Naive B cell (primary cell): ENCODE data around the gene TCP1. TPM values are rescaled to one million over a fixed set of nuclear protein-coding genes. Genes with fewer than 3 reads are reported as not detected.
"Not testable (repeated sequence)": the region's sequence is repeated elsewhere in the genome, so short reads cannot be mapped to it uniquely, and the experiment has no call there.

ENCODE experiments used
- ATAC-seq, 2 donors: fragments of 150-1000 bp; cut with Tn5 transposase; 2 replicates each; pipeline ENCODE4 v1.10.0; 2021; ENCODE audit warnings: low read depth in 2 of 2, mild to moderate bottlenecking in 2 of 2, moderate library complexity in 2 of 2
- DNase-seq: peaks from one replicate; pipeline ENCODE4 v3.0.0; 2022
- H3K27ac Mint-ChIP-seq, 6 donors: one replicate each; pipeline ENCODE4 v1.8.0; 2020 to 2022; ENCODE audit warnings: mild to moderate bottlenecking in 6 of 6, mixed read lengths in 6 of 6, moderate library complexity in 5 of 6, inconsistent platforms in 2 of 6
- H3K27me3 Mint-ChIP-seq, 3 donors: one replicate each; pipeline ENCODE4 v1.8.0; 2021 to 2022; ENCODE audit warnings: mixed read lengths in 3 of 3, mild to moderate bottlenecking in 1 of 3
- H3K36me3 Mint-ChIP-seq, 2 donors: one replicate each; pipeline ENCODE4 v1.8.0; 2020 to 2022; ENCODE audit warnings: mixed read lengths in 2 of 2, inconsistent platforms in 1 of 2, mild to moderate bottlenecking in 1 of 2
- H3K4me1 Mint-ChIP-seq, 3 donors: one replicate each; pipeline ENCODE4 v1.8.0; 2020 to 2022; ENCODE audit warnings: mixed read lengths in 3 of 3, inconsistent platforms in 1 of 3, mild to moderate bottlenecking in 1 of 3, moderate library complexity in 1 of 3
- H3K4me3 Mint-ChIP-seq, 8 donors: one replicate each; pipeline ENCODE4 v1.8.0; 2020 to 2022; ENCODE audit warnings: mild to moderate bottlenecking in 8 of 8, mixed read lengths in 8 of 8, moderate library complexity in 8 of 8, inconsistent platforms in 2 of 8
- H3K9me3 Mint-ChIP-seq, 7 donors: one replicate each; pipeline ENCODE4 v1.8.0; 2020 to 2022; ENCODE audit warnings: mixed read lengths in 7 of 7, mild to moderate bottlenecking in 5 of 7, inconsistent platforms in 2 of 7, moderate library complexity in 1 of 7
- polyA plus RNA-seq, 6 donors: library from polyadenylated mRNA; unstranded; fragments of 300-500 nt; fragmentation: Illumina TruSeq; gene quantifications; one replicate each; pipeline ENCODE4 v1.2.3, GENCODE V29; 2021; ENCODE audit warnings: low read depth in 6 of 6

The TCP1 gene
- polyA plus RNA-seq, 6 donors from 2014 or later: 69.6 to 86.2 (median 73.3) TPM

DNA sequence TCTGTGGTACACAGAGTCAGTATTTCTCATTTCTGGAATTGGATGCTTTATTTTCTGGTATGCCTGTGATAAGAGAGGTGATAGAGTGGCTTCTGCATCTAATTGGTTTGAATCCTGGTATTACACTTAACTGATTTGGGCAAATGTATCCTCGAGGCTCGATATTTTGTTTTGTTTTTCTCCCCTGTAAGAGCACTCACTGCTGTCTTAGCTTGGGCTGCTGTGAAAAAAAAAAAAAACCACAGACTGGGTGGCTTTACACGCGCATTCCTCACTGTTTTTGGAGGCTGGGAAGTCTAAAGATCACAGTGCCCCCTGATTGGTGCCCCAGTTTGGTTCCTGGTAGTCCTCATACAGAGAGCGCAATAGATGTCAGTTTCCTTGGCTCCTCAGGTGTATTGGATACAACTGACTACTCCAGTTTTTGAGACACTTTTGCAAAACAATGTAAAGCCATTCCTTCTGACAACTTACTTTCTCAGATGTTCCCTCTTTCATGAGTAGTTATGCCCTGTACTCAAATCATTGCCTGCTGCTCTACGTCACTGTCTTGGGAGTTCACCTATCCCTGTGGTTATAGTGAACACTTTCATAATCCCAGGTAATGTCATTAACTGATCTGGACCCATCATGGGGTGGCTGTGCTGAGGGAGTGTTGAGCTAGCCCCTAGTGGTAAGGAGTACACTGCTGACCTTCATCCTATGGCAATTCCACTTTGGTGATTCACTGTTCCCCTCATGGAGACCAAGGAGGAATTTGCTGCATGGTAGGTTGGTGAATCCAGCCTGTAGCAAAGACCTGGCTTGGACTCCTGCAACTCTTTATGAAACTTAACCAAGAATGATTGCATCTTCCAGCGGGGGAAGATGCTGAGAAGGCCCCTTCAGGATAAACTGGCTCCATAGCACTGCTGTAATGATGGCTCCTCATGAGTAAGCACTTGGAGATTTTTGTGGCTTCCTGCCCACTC lies 31.1 kb downstream of the TCP1 start:
- Mint-ChIP-seq H3K4me3 (peak overlapping the region in 4 of 8 donors; percentile 5 to 69 (median 60)), H3K4me1 (peaks cover 22 to 32% (median 23%) of the 10 kb centered on the region in 3 donors), H3K27ac (peak overlapping the region in 5 of 6 donors; percentile 21 to 81 (median 54)), H3K27me3 (no peaks in the 10 kb centered on the region), H3K9me3 (no peaks in the 10 kb centered on the region), H3K36me3 (peaks cover 0 to 13% of the 10 kb centered on the region in 2 donors)
- DNase-seq (no peak), ATAC-seq (no peak)

- H3K4me3 Mint-ChIP-seq: no peak overlapping the region
- DNase-seq (no peak), ATAC-seq (no peak)
- H3K27ac Mint-ChIP-seq: no peak overlapping the region
- no peaks in the 10 kb centered on the region for H3K9me3 Mint-ChIP-seq
- peaks cover 0 to 16% of the 10 kb centered on the region in 2 donors for H3K36me3 Mint-ChIP-seq
- peaks cover 12 to 24% (median 15%) of the 10 kb centered on the region in 3 donors for H3K4me1 Mint-ChIP-seq
- no peaks in the 10 kb centered on the region for H3K27me3 Mint-ChIP-seq
Measured at GRCh38 chr6:159756508-159756907, 32.9 kb downstream of the TCP1 start.

GRCh38 chr6:159754959-159755914 lies 34.2 kb downstream of the TCP1 start:
- H3K4me3 Mint-ChIP-seq: peak overlapping the region in 1 of 8 donors; percentile 31
- peaks cover 0 to 16% of the 10 kb centered on the region in 2 donors for H3K36me3 Mint-ChIP-seq
- H3K9me3 Mint-ChIP-seq: no peaks in the 10 kb centered on the region
- ATAC-seq (no peak), DNase-seq (no peak)
- H3K4me1 Mint-ChIP-seq: peaks cover 0 to 13% (median 5%) of the 10 kb centered on the region in 3 donors
- no peaks in the 10 kb centered on the region for H3K27me3 Mint-ChIP-seq
- peak overlapping the region in 3 of 6 donors; percentile 38 to 88 (median 67) for H3K27ac Mint-ChIP-seq

DNA sequence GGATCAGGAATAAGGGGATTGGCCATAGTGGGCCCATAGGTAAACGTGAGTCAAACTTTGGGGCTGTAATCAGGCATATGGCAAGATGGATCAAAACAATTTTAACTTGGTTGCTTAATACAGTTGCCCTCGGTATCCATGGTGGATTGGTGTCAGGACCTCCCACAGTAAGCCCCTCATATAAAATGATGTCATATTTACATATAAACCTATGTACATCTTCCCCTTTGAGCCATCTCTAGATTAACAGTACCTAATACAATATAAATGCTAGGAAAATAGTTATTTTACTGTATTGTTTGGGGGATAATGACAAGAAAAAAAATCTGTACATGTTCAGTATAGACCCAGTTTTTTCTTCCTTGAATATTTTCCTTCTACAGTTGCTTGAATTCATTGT lies 35.0 kb downstream of the TCP1 start:
- no peak overlapping the region for H3K4me3 Mint-ChIP-seq
- peaks cover 0 to 21% of the 10 kb centered on the region in 2 donors for H3K36me3 Mint-ChIP-seq
- peaks cover 0 to 6% (median 0%) of the 10 kb centered on the region in 3 donors for H3K4me1 Mint-ChIP-seq
- no peaks in the 10 kb centered on the region for H3K27me3 Mint-ChIP-seq
- no peaks in the 10 kb centered on the region for H3K9me3 Mint-ChIP-seq
- ATAC-seq: no peak
- no peak for DNase-seq
- H3K27ac Mint-ChIP-seq: peak overlapping the region in 1 of 6 donors; percentile 15

GRCh38 chr6:159753081-159753872 lies 36.1 kb downstream of the TCP1 start:
- Mint-ChIP-seq H3K27me3 (no peaks in the 10 kb centered on the region), H3K9me3 (no peaks in the 10 kb centered on the region), H3K4me1 (peaks cover 0 to under 1% (median 0%) of the 10 kb centered on the region in 3 donors), H3K27ac (peak overlapping the region in 4 of 6 donors; percentile 29 to 54 (median 46)), H3K4me3 (no peak overlapping the region), H3K36me3 (peaks cover 0 to 23% of the 10 kb centered on the region in 2 donors)
- DNase-seq (no peak), ATAC-seq (no peak)

DNA sequence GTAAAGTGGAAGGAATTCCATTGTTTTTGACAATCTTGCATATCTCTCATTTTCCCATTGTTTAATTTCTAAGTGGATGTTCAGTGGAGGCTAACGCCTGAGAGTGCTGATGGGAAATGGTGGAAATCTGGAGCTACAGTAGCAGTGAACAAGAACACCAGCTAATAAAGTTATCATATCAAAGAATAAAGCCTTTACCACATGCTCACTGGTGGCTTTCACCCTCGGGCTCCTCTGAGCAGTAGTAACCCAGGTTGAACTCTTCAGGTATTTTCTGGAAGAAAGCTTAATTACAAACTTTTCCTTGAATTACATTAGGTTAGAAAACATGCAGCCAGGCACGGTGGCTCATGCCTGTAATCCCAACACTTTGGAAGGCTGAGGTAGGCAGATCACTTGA lies 38.0 kb downstream of the TCP1 start:
- no peak for DNase-seq
- no peaks in the 10 kb centered on the region for H3K9me3 Mint-ChIP-seq
- no peak overlapping the region for H3K4me3 Mint-ChIP-seq
- H3K27me3 Mint-ChIP-seq: no peaks in the 10 kb centered on the region
- H3K4me1 Mint-ChIP-seq: no peaks in the 10 kb centered on the region
- peaks cover 0 to 23% of the 10 kb centered on the region in 2 donors for H3K36me3 Mint-ChIP-seq
- ATAC-seq: no peak
- H3K27ac Mint-ChIP-seq: peak overlapping the region in 2 of 6 donors; percentile 31 to 33

- H3K4me1 Mint-ChIP-seq: peaks cover 0 to 12% (median 5%) of the 10 kb centered on the region in 3 donors
- not testable (repeated sequence) for H3K27me3 Mint-ChIP-seq, ATAC-seq, H3K27ac Mint-ChIP-seq, DNase-seq, H3K9me3 Mint-ChIP-seq, H3K4me3 Mint-ChIP-seq
- H3K36me3 Mint-ChIP-seq: peaks cover 15 to 22% of the 10 kb centered on the region in 2 donors
Measured at GRCh38 chr6:159748127-159748526, 41.3 kb downstream of the TCP1 start.

DNA sequence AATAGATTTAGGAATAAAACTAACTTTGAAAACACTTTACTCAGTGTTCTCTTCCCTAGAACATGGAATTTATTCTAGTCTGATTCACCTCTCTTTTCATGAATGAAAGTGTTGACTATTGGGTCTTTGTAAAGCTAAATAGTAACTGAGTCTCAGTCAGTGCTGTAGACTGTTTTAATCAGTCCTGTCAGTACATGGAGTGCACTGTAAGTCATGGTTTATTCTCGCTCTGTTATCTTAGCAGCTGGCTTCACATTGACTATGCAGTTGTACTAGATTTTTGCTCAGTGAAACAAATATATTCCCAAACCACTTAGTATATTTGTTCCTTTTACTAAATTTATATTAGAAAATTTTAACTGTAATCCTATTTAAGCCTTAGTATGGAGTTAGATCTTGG lies 42.6 kb downstream of the TCP1 start:
- Mint-ChIP-seq H3K9me3 (no peaks in the 10 kb centered on the region), H3K4me3 (no peak overlapping the region), H3K27me3 (no peaks in the 10 kb centered on the region), H3K36me3 (peaks cover 15 to 20% of the 10 kb centered on the region in 2 donors), H3K27ac (peak overlapping the region in 1 of 6 donors; percentile 47), H3K4me1 (peaks cover 0 to 12% (median 5%) of the 10 kb centered on the region in 3 donors)
- ATAC-seq: no peak
- no peak for DNase-seq

DNA sequence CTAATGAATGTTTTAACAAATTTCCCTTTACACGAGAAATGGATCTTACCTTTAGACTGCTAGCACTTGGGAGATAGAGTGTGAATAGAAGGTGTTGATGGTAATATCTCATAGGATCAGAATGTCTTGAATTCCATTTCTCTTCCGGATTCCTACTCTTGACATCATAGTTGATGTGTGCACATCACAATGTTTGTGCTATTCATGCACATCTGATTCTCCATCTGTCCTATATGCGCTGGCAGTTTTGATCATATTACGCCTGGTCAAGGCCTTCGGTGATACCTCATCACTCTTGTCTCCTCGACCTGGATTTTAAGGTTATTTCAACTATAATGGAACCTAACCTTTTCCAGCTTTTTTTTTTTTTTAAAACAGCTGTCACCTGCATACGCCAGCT lies 44.3 kb downstream of the TCP1 start:
- no peak for DNase-seq
- Mint-ChIP-seq H3K9me3 (no peaks in the 10 kb centered on the region), H3K4me1 (peaks cover 0 to 12% (median 9%) of the 10 kb centered on the region in 3 donors), H3K36me3 (peaks cover 15 to 30% of the 10 kb centered on the region in 2 donors), H3K4me3 (no peak overlapping the region), H3K27ac (peak overlapping the region in 2 of 6 donors; percentile 29 to 65), H3K27me3 (no peaks in the 10 kb centered on the region)
- ATAC-seq: no peak

GRCh38 chr6:159742165-159742564 lies 47.2 kb downstream of the TCP1 start:
- DNase-seq (no peak), ATAC-seq (no peak)
- H3K9me3 Mint-ChIP-seq: no peaks in the 10 kb centered on the region
- H3K4me1 Mint-ChIP-seq: peaks cover 6 to 22% (median 16%) of the 10 kb centered on the region in 3 donors
- no peak overlapping the region for H3K4me3 Mint-ChIP-seq
- H3K27ac Mint-ChIP-seq: peak overlapping the region in 1 of 6 donors; percentile 21
- H3K27me3 Mint-ChIP-seq: no peaks in the 10 kb centered on the region
- H3K36me3 Mint-ChIP-seq: peaks cover 15 to 25% of the 10 kb centered on the region in 2 donors

GRCh38 chr6:159739341-159739740 lies 50.1 kb downstream of the TCP1 start:
- no peaks in the 10 kb centered on the region for H3K9me3 Mint-ChIP-seq
- H3K36me3 Mint-ChIP-seq: peaks cover 0 to 16% of the 10 kb centered on the region in 2 donors
- H3K4me1 Mint-ChIP-seq: peaks cover 10 to 18% (median 15%) of the 10 kb centered on the region in 3 donors
- DNase-seq (no peak), ATAC-seq (no peak)
- H3K4me3 Mint-ChIP-seq: no peak overlapping the region
- H3K27ac Mint-ChIP-seq: no peak overlapping the region
- H3K27me3 Mint-ChIP-seq: no peaks in the 10 kb centered on the region

DNA sequence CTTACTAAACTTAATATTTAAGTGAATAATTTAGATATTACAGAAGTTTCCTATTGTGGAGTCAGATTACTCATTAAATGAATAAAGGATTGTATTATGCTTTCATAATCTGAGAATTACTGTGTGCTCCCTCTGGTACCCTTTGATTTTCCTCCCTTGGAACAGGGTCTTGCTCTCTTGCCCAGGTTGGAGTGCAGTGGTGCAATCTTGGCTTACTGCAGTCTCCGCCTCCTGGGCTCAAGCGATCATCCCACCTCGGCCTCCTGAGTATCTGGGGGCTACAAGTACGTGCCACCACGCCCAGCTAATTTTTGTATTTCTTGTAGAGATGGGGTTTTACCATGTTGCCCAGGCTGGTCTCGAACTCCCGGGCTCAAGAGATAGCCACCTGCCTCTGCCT lies 52.5 kb downstream of the TCP1 start:
- no peaks in the 10 kb centered on the region for H3K9me3 Mint-ChIP-seq
- peak overlapping the region in 2 of 6 donors; percentile 7 to 33 for H3K27ac Mint-ChIP-seq
- H3K4me3 Mint-ChIP-seq: no peak overlapping the region
- no peak for ATAC-seq
- no peaks in the 10 kb centered on the region for H3K27me3 Mint-ChIP-seq
- H3K36me3 Mint-ChIP-seq: peaks cover 0 to 12% of the 10 kb centered on the region in 2 donors
- H3K4me1 Mint-ChIP-seq: peaks cover 16 to 36% (median 21%) of the 10 kb centered on the region in 3 donors
- DNase-seq: no peak
